HG03280 (cell line): ENCODE data around the gene ABHD17B.
"Not testable (repeated sequence)": the region's sequence is repeated elsewhere in the genome, so short reads cannot be mapped to it uniquely, and the experiment has no call there.

Experiments
- ATAC-seq: cut with Tn5 transposase; IDR thresholded peaks from one replicate; pipeline ENCODE4 v1.9.1; 2021; ENCODE audit warnings: mild to moderate bottlenecking, moderate library complexity; ENCODE audit not compliant: unreplicated experiment

ABHD17B gene

DNA sequence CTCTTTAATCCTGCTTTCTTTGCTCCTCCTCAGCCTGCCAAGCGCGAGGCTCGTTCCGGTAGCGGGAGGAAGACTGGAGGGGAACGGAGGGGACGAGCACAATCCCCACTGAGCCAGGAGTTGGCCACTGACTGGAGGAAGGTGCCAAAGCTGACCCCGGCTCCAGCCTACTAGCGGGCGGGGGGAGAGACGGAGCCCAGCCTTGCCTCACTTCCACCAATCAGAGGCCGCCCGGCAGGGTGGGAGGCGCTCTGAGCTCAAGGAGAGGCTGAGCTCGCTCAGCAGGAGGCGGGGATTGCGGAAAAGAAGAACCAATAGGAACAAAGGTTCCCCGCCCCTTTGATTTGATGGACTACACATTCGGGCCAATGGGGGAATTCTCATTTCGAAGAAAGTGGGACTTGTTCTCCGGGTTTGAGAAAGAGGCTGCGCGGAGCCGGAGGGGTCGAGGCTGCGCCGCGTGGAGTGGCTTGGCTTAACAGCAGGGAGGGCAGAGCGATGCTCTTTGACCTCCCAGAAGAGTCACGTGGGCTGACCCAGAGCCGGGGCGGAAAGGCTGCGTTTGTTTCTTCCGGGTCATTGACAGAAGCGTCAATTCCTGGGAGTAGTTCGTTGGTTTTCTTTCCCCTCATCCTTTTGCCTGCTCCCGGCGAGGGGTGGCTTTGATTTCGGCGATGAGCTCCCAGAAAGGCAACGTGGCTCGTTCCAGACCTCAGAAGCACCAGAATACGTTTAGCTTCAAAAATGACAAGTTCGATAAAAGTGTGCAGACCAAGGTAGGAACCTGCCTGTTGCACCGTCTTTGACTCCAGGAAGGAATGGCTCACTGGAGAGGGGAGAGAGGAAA is at the start of gene ABHD17B, which contains the start of gene C9orf85:
Gene ABHD17B (minus strand): TSS at position 133 of the 847 bp plus-strand sequence. CDS start 36,113 bp downstream, outside the sequence.
Gene C9orf85 (plus strand): TSS at position 579 of the 847 bp plus-strand sequence. CDS start 96 bp downstream, at position 675.
- peak; percentile 95 for ATAC-seq

DNA sequence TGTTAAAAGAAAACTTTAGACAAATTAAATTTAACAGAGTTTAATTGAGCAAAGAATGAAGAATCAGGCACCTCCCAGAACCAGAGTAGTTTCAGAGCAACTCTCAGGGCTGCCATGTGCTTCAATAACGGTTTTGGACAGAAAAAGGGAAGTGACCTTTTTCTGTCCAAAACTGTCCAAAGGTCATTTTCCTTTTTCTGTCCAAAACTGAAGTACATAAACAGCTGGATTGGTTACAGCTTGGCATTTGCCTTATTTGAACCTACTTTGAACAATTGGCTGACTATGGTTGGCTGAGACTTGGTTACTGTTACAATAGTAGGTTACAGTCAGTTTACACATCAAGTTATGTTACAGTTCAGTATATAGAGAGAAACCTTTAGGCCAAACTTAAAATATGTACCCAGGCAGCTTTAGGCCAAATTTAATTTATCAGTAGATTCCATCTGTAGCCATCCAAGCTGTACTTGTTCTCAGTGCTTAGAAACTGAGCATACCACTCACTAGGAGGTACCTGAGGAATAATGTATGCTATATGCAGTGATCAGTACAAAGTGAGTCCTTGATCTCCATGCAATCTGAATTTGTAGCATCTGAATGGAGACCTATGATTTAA is 44.4 kb upstream of the ABHD17B start:
- ATAC-seq, result peak; percentile 51

DNA sequence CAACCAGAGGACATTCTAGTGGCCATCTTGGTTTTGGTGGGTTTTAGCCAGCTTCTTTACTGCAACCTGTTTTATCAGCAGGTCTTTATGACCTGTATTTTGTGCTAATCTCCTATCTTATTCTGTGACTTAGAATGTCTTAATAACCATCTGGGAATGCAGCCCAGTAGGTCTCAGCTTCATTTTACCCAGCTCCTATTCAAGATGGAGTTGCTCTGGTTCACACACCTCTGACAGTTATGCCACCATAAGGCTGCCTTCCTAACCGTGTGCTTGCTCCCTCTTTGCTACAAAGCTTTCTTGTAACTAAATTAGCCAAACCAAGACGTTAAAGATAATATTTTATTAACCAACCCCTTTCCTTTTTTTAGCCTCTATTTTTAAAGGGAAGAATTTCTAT is 43.7 kb upstream of the ABHD17B start:
- ATAC-seq, result not testable (repeated sequence)

DNA sequence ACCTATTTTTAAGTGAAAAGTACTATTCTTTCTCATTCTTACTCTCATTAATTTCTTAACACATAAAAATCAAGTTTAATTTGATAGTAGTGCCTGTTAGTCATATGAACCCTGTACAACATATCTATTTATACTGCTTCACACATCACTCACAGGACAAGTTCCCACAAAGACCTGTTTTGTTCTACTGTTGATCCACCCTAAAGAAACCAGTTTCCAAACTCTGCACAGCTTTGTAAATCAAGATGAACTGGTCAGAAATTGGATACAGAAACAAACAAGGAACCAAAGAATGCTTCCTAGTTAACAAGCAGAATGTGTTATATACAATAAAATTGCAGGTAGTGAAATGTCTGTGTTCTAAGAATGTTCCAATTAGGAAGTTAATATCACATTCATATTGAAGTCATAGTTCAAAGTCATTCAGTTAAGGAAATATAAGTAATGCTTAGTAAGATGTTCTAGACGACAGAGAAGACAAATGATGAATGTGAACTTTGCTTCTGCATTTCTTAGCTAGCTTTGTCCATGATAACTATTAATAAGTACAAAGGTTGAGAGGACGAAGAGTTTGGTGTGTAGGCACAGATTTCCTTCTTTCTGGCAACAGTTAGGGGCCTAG is 33.9 kb upstream of the ABHD17B start:
- ATAC-seq, result no peak

DNA sequence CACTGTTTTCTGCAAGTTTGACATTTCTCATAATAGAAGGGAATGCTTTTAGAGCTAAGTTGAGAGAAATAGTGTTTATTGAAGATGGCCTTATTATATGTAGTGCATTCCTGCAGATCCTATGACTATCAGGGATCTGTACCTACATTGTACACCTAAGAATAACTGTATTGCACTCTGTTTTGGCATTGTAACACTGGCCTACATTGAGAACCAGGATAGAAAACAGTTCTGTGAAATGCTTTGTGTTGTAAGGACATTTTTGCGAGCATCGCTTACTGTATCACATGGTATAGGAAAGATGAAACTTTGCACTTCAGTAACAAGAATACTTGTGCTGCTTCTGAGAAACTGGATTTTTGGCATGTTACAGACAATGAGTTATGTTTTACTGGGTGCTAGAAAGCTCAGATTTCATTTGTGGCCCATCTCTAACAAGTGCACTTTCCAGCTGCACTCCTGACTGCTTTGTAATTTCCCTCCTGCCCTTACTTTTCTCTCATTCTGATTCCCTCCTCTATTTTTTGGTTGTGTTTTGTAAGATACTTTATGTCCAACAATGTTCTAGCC is 31.1 kb upstream of the ABHD17B start:
- no peak for ATAC-seq

DNA sequence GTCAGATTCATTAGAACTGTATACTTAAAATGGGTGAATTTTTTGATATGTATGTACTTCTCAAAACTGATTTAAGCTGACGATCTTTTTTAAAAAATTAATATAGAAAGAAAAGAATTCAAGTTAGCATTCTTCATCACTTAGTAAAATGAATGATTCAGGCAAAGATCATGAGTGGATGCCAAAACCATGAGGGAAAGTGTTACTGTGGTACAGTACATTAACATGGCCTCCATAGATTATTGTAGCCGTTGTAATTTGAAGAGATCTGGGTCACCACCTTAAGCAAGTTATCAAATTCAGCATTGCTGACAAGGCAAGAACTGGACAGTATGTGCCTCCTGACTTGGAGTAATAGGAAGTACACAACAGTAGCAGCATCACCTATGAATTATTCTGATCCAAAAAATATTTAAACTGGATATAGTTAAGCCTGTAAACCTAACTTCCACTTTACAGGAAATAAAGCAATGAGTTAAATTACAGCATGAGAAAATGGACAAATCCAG is 30.1 kb upstream of the ABHD17B start:
- ATAC-seq, result no peak

DNA sequence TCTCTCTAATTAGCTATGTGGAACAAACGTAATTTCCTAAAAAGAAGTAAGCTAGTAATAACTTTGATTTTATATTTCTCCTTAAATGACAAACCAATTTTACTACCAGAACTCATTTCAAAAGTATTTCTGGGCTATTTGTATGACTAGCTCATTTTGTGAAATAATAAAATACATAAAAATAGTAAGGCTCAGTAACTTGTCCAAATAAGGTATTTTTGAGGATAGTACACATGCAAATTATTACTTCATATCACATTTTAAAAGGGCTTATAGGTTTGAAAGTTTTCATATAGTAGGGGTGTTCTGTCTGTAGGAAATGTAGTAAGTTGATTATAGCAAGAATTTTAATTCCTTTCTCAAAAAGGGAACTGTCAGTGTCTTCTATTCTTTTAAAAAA is 26.9 kb upstream of the ABHD17B start:
- no peak for ATAC-seq

DNA sequence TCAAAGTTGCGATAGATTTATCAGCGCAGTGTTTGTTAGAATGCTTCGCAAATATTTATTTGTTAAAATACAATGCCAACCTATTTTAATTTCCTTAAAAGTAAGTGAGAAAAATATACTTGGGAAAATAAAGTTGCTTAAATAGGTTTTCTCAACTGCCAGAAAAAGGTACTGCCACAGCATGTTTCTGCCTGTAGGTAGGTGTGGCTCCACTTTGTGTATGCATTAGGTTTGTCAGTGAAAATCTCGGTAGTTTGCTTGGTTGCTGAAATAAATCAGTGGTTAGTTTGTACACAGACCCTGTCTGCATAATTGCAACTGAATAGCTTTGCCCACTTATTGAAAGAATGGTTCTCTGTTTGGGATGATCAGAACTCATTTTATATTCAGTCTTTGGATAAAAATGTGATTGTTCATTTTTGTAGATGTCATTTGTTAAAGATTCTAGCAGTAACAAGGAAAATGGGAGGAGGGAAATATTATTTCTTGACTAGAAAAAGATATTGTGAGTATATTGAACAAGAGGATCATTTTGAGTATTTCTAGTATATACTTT is 26.2 kb upstream of the ABHD17B start:
- no peak for ATAC-seq

DNA sequence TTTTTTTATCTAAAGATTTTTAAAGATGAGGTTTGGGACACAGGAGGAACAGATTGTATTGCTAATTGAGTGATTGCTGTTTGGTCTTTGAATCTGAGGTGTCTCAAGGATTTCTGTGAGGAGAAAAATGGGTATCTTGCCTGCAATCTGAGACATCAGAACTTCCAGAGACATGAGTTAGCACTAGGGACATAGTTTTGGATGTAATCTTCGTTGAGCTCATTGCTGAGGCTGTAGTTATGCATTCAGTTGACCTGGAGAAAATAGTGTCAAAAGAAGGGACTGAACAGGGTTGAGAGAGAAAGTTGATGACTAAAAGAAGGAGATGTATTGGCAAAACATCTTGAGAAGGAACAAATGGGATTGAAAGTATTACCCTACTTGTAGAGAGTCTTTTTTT is 25.1 kb upstream of the ABHD17B start:
- no peak for ATAC-seq

DNA sequence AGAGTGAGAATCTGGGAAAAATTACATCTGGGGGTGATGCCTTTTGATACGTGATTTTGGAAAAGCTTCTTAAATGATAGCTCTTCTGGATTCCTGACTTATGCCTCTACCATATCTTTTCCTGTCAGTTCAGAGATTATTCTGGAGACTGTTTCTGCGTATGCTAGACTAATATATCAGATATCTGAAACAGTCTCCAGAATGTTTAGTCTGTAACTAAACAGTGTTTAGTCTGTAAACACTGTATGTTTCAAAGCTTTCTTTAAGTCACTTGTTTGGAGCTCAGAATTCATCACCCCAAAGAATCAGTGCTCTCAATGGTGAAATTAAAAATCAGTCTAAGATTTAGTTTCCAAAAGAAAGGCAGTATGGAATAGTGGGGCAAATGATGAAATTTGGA is 20.2 kb upstream of the ABHD17B start:
- no peak for ATAC-seq

DNA sequence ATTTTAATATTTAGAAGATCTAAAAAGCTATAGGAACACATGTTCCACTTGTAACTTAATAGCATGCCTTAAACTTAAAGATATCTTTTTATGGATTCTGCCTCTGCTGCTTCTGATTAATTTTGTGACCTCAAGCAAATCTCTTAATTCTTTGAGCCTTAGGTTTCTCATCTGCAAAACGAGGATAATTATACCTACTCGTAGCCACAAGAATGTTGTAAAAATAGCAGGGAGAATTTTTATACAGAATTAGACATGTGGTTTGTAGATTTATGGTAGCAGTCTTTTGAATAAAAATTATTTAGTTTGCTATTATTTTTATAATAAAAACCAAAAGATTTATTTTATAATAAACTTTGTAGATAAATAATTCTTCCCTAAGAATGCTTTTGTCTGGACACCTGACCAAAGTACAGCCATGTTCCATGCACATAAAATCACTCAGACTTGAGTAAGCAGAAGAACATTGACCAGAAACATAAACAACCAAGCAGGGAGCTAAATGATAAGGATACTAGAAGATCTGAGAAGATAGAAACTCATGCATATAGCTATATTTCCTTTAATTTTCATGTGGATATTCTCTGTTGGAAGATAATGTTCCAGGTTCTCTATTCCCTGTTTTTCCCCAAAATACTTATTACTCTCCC is 18.9 kb upstream of the ABHD17B start:
- ATAC-seq, result no peak

DNA sequence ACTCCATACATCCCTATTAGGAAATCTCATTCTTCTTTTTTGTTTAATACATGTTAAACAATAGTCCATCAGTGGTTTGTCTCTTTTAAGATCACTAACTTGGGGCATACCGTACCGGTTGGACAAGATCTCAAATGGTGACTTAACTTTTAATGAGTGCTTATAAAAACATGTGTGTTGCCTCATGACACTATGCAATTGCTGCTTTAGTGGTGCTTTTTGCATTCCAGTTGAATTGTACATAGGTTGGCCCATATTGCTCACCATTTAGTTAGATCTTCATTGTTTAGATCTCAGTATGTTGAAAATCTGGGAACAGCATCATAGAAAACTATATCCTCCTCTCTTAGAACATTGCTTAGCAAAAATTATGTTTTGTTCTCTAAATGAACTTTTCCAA is 18.2 kb upstream of the ABHD17B start:
- ATAC-seq, result no peak

DNA sequence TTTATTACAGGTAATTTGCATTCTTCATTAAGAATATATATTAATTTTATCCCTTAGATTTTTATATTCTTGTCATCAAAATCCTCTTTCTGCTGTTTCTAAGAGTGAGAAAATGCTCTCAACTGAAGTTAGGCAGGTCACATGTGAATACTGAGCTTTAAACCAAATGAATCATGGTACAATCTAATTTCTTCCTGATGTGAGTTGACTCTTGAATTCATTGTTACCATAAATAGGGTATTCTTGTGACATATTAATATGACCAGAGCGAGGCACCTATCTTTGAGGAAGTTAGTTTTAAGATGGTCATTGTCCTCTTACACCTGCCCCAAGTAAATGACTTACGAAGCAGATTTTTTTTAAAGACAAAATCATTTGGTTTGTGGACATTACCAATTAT is 17.8 kb upstream of the ABHD17B start:
- no peak for ATAC-seq

DNA sequence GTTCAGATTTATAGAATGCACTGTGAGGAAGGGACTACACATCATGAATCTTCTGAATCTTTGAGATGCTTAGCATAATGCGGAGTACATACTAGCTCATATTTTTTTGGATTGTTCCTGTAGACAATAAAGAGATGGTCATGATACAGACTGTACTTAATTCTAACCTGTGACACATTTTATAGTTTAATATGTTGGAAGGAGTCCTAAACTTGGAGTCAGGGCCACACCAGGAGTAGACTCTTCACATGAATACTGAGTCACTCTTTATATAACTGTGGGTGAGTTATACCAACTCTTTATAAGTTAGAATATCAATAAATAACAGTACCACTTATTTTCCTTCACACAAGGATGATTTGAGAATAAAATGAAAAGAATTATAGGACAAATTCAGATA is 17.4 kb upstream of the ABHD17B start:
- no peak for ATAC-seq

DNA sequence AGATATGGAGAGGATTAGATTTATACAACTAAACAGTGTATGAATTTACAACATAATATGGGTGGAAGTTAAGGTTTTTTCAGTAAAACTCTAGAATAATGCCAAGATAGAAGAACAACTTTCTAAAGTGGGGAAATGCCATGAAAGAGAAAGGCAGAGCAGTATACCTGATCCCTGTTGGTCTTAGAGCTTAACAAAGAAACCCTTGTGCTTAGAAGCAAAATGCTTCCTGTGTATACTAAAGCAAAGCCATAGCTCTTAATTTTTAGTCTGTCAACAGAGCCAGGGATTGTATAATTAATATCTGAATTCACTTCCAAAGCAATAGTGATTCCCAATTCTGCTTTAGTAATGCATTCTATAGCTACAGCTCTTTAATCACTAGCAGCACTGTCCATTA is 14.8 kb upstream of the ABHD17B start:
- ATAC-seq, result no peak

DNA sequence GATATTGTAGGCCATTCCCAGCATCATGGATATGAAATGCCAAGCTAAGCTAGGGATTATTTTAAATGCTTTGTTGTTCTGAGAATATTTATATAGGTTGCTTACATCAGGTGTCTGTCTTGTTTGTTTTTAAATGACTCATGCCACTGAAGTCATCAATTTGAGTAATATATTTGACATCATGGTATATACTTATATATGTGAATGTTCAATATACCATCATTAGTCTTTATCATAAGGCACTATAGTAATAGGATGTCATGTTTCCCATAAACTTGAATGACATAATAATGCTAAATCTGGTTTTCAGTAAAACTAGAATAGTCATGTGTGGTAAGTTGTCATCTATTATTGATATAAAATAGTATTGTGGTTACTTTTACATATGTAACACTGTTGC is 13.6 kb upstream of the ABHD17B start:
- no peak for ATAC-seq

DNA sequence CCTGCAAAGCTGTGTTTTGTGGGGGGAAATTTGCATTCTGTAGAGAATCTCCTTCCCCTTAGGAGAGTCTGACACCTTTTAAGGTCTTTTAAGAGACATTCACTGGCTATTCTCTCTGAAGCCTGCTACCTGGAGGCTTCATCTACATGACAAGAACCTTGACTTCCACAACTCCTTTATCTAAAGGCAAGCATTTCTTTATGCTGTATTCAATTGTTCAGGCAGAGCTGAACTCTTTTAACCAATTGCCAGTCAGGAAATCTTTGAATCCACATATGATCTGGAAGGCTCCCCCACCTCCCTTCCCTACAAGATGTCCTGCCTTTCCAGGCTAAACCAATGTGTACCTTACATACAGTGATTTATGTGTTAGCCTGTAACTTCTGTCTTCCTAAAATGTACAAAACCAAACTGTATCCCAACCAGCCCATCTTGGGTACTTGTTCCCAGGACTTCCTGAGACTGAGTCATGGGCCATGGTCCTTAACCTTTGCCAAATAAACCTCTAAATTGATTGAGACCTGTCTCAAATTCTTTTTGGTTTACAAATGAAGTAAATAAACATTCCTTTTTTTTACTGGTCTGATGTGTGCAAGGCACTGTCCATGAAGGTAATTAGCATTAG is 10.3 kb upstream of the ABHD17B start:
- no peak for ATAC-seq

DNA sequence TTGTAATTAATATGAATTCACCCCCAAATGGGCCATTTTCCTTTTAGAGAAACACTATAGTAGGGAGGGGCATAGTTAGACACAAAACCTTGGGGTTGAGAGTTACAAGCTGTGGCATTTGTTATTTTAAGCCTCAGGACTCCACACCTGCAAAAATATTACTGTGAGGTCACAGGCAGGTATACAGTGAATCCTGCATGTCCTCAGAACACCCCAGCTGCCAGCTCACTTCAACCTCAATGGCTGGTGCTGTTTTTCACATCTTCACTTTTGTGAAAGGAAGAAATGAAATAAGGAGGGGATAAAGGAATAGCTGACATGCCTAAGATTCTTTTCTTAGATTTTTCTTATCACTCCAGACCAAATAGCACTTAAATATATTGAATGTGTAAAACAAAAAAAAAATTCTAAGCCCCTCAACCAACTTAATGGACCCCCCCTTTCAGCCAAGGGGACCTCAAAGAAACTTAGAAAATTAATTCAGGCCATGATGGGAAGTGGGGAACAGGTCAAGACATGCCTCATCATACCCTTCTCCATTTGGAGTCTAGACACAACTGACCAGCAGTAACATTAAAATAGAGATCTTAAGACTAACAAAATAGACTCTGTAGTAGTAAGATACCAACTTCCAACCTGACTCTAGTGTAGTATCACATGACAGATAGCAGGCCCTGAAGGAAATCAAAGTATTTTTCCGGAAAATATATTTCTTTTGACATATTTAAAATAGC is 9.6 kb upstream of the ABHD17B start:
- no peak for ATAC-seq

DNA sequence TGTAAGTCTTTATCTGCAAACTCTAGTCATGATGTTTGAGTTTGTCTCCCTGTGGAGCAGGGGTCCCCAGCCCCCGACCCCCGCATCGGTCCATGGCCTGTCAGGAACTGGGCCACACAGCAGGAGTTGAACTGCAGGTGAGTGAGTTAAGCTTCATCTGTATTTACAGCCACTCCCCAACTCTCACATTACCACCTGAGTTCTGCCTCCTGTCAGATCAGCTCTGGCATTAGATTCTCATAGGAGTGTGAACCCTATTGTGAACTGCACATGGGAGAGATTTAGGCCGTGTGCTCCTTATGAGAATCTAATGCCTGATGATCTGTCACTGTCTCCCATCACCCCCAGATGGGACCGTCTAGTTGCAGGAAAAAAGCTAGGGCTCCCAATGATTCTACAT is 7.4 kb upstream of the ABHD17B start:
- ATAC-seq, result no peak
